Activated CD8-positive, alpha-beta memory T cell treated with anti-CD3 and anti-CD28 coated beads for 24 hours (primary cell): ENCODE measurements around the gene TMEM131L.
"Not testable (repeated sequence)": the region's sequence is repeated elsewhere in the genome, so short reads cannot be mapped to it uniquely, and the experiment has no call there.

ENCODE experiments used
- DNase-seq: peaks from one replicate; pipeline ENCODE4 v3.0.0-alpha.2; 2020

The TMEM131L gene

DNA sequence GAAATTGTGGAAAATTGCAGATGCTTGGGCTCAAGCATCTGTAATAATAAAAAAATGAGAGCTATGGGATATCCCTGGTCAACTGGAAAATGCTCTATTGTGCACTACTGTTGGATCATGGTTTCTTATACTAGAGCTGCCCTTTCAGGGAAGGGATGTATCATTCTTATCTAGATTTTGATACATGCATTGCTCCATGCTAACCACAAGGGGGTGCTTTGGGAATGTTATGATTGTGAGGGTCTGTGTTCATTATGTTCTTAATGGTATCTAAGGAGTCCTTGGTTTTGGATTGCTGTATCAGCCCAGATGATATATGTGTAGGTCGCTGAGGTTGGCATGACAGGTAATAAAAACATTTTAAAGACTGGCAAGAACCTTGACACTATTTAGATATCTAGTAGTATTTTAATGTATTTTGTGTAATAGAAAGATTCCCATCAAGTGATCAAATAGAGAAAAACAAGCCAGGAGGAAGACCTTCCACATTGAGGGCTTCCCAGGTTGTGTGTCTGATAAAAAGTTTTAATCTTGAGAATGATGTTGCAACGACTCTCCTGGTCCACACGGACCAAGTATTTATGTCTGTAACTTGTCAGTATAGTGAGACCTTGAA is 168.7 kb downstream of the TMEM131L start:
- no peak for DNase-seq

DNA sequence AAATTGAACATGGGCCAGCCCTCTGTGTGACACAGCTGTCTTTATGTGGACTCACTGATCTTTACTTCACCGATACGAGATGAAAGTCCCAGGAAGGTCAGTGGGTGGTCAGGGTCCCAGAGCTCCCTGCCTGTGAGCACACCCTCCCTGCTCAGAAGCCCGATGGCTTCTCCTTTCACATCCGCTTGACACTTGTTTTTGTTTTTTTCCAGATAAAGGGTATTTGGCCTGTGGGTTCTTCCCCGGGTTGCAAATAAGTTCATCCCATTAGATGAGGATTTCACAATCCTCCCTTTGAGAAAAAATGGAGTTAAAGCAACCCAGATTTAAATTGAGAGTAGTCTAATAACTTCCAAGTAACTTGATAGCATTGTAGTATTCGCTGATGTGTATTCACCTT is 169.7 kb downstream of the TMEM131L start:
- no peak for DNase-seq

DNA sequence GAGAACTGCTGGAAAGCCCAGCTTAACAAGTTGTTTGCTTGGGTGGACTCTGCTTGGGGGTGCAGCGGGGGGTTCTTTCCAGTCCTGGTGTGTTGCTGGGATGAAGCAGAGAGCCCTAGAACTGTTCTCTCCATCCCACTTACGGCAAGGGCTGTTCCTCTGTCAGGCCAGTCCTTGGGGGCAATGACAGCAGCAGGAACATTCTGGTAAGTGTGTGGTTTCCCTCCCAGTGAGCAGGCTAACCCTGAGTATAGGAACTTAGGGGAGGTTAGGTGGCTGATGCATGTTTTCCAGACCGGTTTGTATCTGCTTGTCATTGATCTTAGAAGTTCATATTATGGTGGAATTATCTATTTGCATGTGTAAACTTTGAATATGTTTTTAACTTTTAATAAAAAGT is 171.0 kb downstream of the TMEM131L start:
- DNase-seq, result no peak

DNA sequence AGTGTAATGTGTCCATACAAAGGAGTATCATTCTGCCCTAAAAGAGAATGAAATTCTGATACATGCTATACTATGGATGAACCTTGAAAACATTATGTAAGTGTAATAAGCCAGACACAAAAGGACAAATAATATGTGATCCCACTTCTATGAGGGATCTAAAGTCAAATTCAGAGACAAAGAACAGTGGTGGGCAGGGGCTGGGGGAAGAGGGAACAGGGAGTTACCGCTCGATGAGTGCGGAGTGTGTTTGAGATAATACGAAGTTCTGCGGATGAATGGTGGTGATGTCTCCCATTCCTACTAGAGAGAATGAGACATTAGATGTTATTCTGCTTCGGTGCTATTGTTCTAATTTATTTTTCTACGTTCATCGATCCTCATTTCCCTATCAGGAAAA is 171.9 kb downstream of the TMEM131L start:
- DNase-seq, result no peak

DNA sequence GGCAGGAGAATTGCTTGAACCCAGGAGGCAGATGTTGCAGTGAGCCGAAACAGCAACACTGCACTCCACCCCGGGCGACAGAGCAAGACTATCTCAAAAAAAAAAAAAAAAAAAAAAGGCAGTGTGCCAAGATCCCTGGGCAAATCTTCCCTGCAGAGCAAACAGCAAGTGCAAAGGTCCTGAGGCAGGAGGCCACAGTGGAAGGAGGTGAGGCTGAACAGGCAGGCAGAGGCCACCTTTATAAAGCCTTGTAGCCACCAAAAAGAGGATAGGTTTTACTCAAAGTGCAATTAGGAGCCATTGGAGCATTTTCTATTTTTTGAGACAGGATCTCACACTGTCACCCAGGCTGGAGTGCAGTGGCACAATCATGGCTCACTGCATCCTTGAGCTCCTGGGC is 172.8 kb downstream of the TMEM131L start:
- DNase-seq, result no peak

DNA sequence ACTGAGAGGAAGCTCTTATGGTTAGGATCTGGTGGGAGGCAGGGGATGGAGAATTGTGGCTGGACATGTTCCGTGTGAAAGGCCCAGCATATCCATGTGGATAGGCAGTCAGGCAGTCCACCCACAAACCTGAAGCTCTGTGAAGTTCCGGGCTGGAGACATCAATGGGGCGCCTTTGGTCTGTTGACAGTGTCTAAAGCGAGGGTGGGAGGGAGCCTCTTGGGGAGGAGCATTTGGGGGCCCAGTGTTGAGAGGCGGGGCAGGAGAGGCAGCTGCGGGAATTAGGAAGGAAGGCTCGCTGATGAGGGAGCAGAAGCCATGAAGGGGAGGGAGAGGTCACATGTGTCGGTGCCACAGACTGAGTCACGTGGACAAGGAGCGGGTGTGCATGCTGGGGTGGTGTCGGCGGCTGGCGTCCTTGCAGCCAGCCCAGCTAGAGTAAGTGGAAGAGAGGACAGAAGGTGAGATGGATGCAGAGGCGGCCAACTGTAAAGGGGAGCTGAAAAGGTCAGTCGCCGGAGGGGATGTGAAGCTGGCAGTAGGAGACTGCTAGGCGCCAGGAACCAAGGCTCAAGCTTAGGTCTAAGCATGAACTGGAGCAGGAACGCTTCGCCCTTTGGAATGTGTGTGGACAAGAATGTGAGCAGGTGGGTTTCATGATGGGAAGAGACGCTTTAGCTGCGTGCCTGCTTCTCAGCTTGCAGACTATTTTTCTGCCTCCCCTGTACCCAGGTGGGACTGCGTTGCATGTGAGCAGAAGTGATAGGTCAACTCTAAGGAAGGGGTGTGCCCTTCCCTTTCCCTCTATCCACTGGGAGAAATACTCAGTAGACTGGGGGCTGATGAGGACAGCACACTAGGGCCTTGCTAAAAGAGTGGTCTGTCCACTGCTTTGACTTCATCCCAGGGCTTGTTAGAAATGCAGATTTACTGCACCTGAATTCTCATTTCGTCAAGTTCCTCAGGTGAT is 174.0 kb downstream of the TMEM131L start:
- DNase-seq, result no peak

DNA sequence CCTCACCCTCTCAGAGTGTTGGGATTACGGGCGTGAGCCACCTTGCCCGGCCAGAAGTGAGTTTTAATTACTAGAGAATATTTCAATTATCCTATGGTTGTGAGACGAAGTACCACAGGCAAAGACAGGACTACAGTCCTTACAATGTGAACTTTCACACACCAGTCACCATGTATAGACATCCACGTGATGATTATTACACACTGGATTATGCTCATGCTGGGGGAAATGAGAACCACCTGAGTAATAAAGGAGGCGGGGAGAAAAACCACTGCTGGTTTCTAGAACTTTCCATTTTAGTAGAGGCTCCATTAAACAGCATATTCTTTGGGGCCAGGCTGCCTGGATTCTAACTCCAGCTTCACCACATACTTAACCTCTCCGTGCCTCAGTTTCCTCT is 175.4 kb downstream of the TMEM131L start:
- no peak for DNase-seq

DNA sequence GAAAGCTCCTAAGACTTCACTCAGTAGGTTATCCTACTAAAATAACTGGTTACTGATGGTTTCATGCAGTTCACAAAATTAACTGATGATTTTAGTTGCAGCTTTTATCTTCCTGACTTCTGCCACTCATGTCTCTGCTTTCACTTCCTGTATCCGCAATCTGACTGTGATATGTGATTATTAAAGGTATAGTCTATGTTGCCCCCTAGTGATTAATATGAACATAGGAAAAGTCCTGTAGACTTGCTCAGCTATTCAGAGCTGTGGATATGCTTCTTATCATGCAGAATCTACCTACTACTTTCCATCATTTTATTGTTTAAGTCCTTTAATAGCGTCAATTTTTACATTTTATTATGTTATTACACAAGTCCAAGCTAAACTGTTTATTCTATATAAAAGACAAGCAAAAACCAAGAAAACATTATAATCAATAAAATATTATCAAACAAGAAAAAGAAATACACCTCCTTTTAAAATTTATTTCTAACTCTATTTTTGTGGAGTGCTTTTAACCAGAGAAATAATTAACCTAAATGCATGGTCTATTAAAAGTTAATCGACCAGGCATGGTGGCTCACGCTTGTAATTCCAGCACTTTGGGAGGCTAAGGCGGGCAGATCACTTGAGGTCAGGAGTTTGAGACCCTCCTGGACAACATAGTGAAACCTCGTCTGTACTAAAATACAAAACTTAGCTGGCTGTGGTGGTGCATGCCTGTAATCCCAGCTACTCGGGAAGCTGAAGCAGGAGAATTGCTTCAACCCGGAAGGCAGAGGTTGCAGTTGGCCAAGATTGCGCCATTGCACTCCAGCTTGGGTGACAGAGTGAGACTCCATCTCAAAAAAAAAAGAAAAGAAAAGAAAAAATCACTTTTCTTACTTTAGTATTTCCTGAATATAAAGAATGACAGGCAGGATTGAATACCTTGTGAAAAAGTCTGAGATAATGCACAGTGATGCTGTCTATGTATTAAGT is 177.5 kb downstream of the TMEM131L start:
- DNase-seq, result no peak

DNA sequence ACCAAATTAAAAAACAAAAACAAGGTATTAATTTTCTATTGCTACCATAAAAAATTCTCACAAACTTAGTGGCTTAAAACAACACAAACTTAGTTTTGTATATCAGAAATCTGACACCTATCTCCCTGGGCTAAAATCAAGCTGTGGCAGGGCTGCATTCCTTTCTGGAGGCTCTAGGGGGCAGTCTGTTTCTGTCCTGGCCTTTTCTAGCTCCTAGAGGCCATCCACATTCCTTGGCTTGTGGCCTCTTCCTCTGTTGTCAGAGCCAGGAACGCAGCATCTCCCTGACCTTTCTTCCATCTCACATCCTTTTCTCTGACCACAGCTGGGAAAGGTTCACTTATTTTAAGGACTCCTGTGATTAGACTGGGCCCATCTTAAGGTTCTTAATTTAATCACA is 179.0 kb downstream of the TMEM131L start:
- no peak for DNase-seq

DNA sequence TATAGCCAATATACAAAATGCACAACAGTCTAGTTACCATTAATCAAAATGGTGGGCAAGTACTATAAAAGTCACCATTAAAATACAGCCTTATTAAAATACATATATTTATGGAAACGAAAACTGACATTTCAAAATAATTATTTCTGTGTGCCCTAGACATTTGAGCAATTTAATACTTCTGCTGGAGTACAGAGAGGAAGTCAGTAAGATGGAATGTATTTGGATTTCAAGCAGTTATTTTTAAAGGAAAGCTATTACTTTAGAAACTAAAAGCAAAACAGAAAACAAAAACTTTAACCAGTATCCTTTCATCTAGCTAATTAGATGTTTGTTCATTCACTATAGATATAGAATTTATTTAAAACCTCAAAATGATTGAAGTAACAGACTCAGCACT is 180.1 kb downstream of the TMEM131L start:
- no peak for DNase-seq

DNA sequence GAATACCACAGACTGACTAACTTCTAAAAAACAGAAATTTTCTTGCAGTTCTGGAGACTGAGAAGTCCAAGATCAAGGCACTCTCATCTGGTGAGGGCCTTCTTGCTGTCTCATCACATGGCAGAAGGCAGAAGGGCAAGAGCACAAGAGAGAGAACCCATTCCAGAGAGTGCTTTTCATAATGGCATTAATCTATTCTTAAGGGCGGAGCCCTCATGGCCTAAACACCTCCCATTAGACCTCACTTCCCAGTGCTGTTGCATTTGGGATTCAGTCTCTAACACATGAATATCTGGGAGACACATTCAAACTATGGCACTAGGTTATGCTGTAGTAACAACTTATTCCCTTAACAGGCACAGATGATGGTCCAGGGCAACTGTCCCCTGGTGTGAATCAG is 180.8 kb downstream of the TMEM131L start:
- no peak for DNase-seq

DNA sequence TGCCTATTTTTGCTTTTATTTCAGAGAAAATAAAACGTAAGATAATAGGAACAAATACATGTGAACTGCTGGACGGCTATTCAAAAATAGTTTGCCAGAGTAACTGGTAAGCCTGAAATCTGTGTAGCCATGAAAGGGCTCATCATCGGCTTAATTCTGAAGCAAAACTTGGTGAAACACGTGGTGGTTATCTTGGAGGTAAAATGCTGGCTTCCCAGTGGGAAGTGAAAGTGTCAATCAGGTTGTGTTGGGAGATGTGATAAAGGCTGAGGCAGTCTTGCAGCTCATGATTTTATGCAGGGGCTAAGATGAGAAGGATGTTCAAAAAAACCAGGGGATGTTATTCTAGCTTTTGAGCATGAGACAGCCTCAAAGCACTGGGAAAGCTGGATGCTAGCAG is 181.8 kb downstream of the TMEM131L start:
- no peak for DNase-seq

DNA sequence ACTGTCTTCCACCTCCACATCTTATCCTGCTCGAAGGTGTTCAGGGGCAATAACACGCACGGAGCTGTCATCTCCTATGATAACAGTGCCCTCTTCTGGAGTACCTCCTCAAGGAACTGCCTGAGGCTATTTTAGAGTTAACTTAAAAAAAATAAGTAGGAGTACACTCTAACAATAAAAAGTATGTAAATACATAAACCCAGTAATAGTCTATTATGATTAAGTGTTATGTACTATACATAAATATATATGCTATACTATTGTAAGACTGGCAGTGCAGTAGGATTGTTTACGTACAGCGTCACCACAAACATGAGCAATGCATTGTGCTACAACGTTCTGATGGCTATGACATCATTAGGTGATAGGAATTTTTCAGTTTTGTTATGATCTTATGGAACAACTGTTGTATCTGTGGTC is 183.4 kb downstream of the TMEM131L start:
- no peak for DNase-seq

DNA sequence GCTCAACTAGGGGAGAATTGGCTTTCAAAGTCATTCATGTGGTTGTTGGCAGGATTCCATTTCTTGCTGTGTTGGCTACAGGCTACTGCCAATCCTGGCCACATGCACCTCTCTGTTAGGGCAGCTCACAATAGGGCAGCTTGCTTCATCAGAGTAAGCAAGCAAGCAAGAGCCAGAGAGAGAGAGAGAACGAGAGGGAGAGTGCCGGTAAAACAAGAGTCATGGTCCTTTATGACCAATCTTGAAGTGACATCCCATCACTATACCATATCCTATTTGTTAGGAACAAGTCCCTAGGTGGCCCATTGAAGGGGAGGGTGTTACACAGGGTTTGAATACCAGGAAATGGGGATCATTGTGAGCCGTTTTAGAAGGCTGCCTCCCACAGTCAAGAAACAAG is 185.0 kb downstream of the TMEM131L start:
- no peak for DNase-seq

DNA sequence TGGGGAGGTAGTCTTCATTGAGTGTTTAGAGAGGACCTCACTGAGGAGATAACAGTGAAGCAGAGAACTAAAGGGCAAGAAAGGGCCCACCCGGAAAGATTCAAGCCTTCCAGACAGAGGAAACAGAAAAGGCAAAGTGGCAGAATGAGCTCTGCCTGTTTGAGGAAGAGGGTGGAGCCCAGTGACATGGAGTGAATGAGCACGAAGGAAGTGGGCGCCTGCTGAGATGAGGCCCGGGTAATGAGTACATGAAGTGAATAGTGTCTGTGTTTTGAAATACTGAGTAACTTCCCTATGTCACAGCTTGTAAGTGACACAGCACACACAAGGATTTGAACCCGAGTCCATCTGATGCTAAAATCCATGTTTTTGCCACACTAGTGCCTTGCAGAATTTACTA is 185.4 kb downstream of the TMEM131L start:
- DNase-seq, result no peak

DNA sequence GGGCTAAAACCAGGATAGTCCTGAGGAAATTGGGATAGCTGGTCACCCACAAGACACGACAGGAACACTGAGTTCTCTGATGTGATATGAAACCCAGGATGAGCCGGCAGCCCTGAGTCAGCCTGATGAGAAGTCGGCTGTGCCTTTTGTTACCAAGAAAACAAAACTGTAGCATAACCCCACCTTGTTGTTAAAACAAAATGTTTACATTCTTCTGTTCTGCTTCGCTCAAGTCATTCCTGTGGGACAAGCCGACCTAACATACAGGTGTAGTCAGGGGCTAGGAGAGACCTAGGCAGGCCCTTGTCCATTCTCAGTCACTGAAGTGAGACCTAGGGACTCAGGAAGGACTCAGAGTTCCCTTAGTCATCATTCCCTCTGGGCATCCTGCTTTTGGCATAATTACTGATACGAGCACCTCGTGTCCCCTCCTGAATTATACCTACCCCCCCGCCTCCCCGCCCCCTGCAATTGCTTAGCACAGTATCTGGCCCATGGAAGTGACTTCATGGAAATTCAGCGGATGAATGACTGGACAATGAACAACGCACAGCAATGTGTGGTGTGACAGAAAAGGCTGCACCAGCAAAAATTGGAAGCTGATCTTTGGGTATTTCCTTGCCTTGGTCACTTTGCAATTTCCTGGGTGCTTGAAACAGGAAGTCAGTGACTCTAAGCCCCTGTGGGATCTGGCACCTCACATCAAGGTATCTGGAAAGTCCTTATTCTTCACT is 186.1 kb downstream of the TMEM131L start:
- no peak for DNase-seq

DNA sequence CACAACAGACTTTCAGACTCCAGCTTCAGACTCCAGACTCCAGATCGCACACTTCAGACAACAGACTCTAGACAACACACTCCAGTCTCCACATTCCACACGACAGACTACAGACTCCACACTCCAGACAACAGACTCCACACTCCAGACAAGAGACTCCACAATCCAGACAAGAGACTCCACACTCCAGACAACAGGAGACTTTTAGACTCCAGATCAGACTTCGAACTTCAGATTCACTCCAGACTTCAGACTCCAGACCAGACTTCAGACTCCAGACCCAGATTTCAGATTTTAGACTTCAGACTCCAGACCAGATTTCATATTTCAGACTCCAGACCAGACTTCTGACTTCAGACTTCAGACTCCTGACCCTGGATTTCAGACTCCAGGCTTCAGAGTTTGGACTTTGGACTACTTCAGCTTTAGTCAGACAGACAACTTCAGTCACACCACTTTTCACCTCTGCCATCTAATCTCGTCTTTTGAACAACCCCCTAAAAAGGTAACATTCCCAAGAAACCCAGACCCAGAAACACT is 188.9 kb downstream of the TMEM131L start:
- no peak for DNase-seq

DNA sequence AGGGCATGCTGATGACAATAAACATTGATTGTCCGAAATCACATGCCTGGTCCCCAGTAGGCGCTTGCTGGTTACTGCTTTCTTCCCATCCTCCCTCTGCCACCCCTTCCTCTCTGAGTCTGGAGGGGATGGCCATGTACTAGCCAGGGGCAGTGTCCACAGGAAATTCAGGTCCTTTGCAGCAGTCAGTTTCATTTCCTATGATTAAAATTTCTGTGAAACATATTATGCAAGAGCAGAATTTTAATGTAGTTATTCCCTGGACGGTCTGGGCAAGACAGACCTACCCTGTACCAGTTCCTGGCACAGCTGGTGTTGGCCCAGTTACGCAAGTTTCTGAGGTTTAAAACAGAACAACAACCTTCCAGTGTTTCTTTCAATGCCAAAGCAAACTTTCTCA is 189.8 kb downstream of the TMEM131L start:
- no peak for DNase-seq

DNA sequence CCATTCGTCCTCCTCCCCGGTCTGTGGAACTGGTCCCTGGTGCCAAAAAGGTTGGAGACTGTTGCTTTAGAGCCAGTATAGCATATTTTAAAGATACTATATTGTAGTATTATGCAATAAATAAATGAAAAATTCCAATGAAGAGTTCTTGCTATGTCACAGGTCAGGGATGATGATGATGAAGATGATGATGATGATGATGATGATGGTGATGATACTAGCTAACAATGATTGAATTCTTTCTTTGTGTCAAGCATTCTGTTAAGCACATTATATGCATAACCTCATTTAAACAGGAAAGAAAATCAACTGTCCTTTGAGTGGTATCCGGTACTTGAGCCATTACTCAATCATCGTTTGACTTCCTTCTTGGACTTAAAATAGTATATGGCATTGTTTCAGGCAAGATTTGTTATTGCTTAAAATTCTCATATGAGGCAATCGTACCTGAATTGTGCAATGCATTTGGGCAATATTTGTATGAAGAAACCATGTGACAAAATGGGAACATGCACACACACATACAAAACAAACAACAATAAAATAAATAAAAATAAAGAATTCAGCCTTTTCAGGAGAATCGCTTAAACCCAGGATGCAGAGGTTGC is 195.2 kb downstream of the TMEM131L start:
- no peak for DNase-seq

DNA sequence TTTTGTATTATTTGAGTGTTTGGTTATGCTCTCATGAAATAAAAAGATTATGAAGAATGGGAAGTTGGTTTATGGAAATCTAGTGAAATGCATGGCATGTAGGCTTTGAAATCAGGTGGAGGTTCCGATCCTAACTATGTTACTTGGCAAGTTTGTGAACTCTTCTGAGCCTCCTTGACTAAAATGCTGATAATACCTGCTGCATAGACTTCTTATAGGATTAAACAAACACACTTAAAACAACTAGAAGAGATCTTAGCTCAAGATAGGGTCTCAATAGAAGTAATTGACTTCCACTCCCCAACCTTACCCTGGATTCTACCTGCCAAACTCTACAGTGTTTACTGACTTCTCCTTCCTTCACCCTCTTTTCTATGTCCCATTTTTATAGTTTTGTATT is 195.7 kb downstream of the TMEM131L start:
- no peak for DNase-seq

DNA sequence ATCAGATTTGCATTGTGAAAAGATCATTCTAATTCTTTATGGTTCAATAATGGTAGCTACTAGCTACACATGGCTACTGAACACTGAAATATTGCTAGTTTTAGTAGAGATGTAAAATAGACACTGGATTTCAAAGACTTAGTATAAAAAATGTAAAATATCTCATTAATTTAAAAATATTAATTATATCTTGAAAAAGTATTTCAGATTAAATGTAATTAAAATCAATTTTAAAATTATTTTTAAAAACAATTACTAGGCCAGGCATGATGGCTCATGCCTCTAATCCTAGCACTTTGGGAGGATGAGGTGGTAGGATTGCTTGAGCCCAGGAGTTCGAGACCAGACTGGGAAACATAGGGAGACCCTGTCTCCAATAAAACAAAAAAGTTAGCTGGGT is 197.5 kb downstream of the TMEM131L start:
- no peak for DNase-seq

DNA sequence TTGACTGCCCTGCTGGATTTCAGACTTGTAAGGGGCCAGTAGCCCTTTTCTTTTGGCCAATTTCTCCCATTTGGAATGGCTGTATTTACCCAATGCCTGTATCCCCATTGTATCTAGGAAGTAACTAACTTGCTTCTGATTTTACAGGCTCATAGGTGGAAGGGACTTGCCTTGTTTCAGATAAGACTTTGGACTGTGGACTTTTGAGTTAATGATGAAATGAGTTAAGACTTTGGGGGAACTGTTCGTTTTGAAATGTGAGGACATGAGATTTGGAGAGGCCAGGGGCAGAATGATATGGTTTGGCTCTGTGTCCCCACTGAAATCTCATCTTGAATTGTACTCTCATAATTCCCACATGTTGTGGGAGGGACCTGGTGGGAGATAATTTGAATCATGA is 200.3 kb downstream of the TMEM131L start:
- DNase-seq, result not testable (repeated sequence)
